CD4-positive, alpha-beta T cell treated with Interferon alpha-2 for 1 hour (primary cell): Measurements from ENCODE around the gene SULF2.

ENCODE experiments used
- DNase-seq, 2 donors: peaks; one replicate each; pipeline ENCODE4 v3.0.0-alpha.2; 2020 to 2022

Gene SULF2

GRCh38 chr20:47682028-47682783, 103.1 kb downstream of the SULF2 start:
- no peak for DNase-seq

GRCh38 chr20:47680804-47681529, 104.3 kb downstream of the SULF2 start:
- no peak for DNase-seq

GRCh38 chr20:47679462-47679861, 105.8 kb downstream of the SULF2 start:
- no peak for DNase-seq

GRCh38 chr20:47678536-47678935, 106.7 kb downstream of the SULF2 start:
- no peak for DNase-seq

GRCh38 chr20:47677635-47678453, 107.4 kb downstream of the SULF2 start:
- peak; percentile 30 to 49 for DNase-seq

- peak in 1 of 2 donors; percentile 9 for DNase-seq
Observed at GRCh38 chr20:47676912-47677634, 108.2 kb downstream of the SULF2 start.

GRCh38 chr20:47676219-47676721, 109.0 kb downstream of the SULF2 start:
- no peak for DNase-seq

- DNase-seq = no peak
Observed at GRCh38 chr20:47675190-47676142, 109.8 kb downstream of the SULF2 start.

GRCh38 chr20:47674686-47675085, 110.6 kb downstream of the SULF2 start:
- DNase-seq = no peak

GRCh38 chr20:47674145-47674544, 111.1 kb downstream of the SULF2 start:
- DNase-seq = no peak

GRCh38 chr20:47673671-47673955, 111.7 kb downstream of the SULF2 start:
- DNase-seq = no peak

GRCh38 chr20:47672886-47673670, 112.2 kb downstream of the SULF2 start:
- DNase-seq = no peak

GRCh38 chr20:47672166-47672565, 113.1 kb downstream of the SULF2 start:
- DNase-seq = no peak

- DNase-seq = no peak
Observed at GRCh38 chr20:47670913-47671312, 114.4 kb downstream of the SULF2 start.

- DNase-seq = no peak
Observed at GRCh38 chr20:47669927-47670890, 115.1 kb downstream of the SULF2 start.

GRCh38 chr20:47669489-47669888, 115.8 kb downstream of the SULF2 start:
- DNase-seq = no peak

GRCh38 chr20:47669152-47669425, 116.2 kb downstream of the SULF2 start:
- DNase-seq = no peak

GRCh38 chr20:47668313-47669151, 116.7 kb downstream of the SULF2 start:
- DNase-seq = no peak
